Measurements from ENCODE around the gene TXNL4A. TPM values are rescaled to one million over a fixed set of nuclear protein-coding genes. Genes with fewer than 3 reads are reported as not detected.

TXNL4A gene
- total RNA-seq, 1 experiment from 2014 or later, result 158 TPM

DNA sequence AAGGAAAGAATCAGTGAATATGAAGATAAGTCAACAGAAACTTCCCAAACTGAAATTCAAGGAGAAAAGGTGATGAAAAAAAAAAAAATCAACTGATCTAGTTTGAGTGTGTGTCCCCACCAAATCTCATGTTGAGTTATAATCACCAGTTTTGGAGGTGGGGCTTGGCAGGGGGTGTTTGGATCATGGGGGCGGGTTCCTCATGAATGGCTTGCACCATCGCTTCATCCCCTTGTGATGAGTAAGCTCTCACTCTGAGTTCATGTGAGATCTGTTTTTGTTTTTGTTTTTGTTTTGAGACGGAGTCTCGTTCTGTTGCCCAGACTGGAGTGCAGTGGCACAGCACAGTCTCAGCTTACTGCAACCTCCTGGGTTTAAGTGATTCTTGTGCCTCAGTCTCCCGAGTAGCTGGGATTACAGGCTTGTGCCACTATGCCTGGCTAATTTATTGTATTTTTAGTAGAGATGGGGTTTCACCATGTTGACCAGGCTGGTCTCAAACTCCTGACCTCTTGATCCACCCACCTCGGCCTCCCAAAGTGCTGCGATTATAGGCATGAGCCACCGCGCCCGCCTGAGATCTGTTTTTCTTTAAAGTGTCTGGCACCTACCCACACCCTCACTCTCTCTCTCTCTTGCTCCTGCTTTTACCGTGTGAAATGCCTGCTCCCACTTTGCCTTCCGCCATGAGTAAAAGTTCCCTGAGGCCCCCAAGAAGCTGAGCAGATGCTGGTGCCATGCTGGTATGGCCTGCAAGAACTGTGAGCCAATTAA lies 32.9 kb downstream of the TXNL4A start:
- in situ Hi-C loops (cut with HindIII; ENCODE audit: low pct_unique_long_range_greater_than_20kb, low sequenced_read_pairs), result no loop called here
- no peak for DNase-seq (ENCODE audit: low read depth, low spot score)

DNA sequence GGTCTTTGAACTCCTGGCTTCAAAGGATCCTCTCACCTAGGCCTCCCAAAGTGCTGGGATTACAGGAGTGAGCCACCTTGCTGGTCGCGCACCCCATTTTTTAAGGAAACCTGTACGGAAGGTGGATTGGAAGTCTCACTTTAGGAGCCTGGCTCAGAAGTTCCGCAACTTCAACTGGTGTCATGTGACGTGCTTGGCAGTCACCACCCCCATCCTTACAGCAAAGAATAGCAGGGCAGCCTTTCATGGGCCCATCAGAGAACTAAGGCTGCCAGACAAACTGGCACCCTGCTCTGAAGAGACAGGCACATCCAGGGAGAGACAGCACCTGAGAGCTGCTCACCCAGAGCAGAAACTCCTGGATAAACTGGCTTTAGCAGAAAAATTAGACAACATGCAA lies 33.6 kb downstream of the TXNL4A start:
- in situ Hi-C loops (cut with HindIII; ENCODE audit: low pct_unique_long_range_greater_than_20kb, low sequenced_read_pairs), result no loop called here

DNA sequence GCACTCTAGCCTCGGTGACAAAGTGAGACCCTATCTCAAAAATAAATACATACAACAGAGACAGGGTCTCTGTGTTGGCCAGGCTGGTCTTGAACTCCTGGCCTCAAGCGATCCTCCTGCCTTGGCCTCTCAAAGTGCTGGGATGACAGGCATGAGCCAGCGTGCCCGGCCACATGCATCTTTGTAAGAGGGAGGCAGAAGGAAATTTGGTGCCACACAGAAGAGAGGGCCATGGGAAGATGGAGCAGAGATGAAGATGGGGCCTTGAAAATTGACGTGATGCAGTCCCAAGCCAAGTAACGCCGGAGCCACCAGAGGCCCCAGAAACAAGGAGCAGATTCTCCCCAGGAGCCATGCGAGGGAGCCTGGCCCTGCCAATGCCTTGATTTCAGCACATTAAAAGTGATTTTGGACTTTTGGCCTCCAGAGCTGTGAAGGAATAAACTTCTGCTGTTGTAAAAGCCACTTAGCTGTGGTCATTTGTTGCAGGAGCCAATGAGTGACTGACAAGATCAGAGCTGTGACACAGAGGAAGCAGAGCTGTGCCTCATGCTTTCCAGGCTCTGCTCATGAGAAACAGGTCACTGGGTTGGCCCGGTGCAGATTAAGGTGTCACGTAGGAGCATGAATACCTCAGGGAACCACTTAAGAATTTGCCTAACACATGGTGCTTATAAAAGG lies 34.3 kb downstream of the TXNL4A start:
- DNase-seq (ENCODE audit: low read depth, low spot score), result peak; percentile 56
- in situ Hi-C loops (cut with HindIII; ENCODE audit: low pct_unique_long_range_greater_than_20kb, low sequenced_read_pairs), result no loop called here

More for the DNA sequence above, 33.6 kb downstream of the TXNL4A start:
- DNase-seq (ENCODE audit: low read depth, low spot score), result peak; percentile 13

DNA sequence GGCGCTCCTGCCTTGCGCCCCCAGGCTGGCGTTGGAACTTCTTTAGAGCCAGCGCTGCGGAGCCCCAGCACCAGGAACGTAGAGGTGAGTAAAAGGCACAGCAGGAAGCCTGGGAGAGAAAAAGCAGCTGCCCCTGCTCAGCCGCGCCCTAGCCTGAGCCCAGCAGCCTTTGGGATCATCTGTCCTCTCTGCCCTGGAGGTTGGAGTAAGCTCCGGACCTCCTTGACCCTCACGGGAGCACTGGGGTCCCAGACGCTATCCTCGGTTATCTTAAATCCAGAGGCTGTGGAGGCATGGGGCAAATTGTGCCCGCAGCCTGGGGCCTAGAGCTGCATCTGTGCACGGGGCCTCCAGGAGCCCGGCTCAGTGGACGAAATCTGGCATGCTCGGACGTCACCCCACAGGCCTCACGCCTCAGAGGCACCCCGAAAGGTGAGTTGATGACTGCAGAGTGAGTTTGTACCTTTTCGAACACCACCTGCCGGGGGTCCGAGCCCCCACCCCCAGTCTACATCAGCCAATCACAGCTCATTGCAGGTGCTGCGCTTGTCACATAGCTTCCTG lies 35.3 kb downstream of the TXNL4A start:
- no peak for DNase-seq (ENCODE audit: low read depth, low spot score)
- in situ Hi-C loops (cut with HindIII; ENCODE audit: low pct_unique_long_range_greater_than_20kb, low sequenced_read_pairs), result no loop called here

DNA sequence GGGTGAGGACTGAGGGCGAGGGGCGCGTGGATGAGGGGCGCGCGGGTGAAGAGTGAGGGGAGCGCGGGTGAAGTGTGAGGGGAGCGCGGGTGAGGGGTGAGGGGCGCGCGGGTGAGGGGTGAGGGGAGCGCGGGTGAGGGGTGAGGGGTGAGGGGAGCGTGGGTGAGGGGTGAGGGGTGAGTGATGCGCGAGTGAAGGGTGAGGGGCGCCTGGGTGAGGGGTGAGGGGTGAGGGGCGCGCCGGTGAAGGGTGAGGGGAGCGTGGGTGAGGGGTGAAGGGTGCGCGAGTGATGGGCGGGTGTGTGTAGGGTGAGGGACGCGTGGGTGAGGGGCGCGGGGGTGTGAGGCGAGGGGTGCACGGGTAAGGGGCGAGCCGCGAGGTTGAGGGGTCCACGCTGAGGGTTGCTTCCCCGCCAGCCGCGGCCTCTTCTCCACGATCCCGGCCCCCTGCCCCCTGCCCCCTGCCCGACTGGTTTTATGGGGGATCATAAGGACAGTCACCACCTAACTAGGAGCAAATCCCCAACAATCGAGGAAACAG lies 35.8 kb downstream of the TXNL4A start:
- in situ Hi-C loops (cut with HindIII; ENCODE audit: low pct_unique_long_range_greater_than_20kb, low sequenced_read_pairs), result no loop called here

DNA sequence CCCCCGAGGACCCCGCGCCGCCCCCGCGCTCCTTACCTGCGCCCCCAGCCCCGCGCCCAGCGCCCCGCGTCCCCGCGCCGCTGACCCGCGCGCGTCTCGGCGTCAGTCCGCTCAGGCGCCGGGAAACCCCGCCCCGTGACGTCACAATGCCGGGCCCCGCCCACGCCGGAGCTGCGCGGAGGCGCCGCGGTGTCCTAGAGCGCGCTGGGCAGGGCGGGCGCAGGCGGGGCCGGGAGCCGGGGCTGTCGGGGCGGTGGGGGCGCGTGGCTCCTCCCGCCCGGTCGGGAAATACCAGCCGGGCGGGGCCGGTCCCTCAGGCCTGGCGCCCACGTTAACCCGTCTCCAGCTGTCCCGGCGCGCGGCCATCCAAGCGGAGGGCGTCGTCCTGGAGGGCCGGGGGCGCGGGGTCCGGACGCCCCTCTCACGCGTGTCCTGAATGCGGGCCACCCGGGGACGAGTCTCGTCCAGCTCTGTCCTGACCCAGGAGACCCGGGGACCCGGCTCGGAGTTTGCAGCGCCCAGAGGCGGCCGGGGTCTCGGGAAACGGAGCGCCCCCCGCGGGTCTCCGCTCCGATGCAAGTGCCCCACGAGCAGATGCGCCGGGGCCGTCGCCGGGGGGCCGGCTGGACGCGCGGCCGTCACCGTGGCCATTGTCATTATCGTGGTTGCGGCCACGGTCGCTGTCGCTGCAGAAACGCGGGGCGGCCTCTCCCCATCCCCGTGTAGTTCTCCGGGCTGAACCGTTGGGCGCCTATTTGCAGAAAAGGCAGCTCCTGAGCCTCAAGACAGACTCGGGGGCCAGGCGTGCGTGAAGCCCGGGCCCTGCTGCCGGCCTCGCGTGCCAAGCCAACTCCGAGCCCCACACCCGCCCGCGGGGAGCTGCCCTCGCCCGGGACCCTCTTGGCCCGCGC lies 36.6 kb downstream of the TXNL4A start, which contains the start of gene SLC66A2:
SLC66A2 (minus strand) TSS at position 109 of the 911 bp plus-strand sequence. CDS start 727 bp downstream, outside the sequence.
- in situ Hi-C loops (cut with HindIII; ENCODE audit: low pct_unique_long_range_greater_than_20kb, low sequenced_read_pairs), result no loop called here
- peak; percentile 75 for DNase-seq (ENCODE audit: low read depth, low spot score)

More for the DNA sequence above, 35.8 kb downstream of the TXNL4A start:
- DNase-seq (ENCODE audit: low read depth, low spot score), result no peak

DNA sequence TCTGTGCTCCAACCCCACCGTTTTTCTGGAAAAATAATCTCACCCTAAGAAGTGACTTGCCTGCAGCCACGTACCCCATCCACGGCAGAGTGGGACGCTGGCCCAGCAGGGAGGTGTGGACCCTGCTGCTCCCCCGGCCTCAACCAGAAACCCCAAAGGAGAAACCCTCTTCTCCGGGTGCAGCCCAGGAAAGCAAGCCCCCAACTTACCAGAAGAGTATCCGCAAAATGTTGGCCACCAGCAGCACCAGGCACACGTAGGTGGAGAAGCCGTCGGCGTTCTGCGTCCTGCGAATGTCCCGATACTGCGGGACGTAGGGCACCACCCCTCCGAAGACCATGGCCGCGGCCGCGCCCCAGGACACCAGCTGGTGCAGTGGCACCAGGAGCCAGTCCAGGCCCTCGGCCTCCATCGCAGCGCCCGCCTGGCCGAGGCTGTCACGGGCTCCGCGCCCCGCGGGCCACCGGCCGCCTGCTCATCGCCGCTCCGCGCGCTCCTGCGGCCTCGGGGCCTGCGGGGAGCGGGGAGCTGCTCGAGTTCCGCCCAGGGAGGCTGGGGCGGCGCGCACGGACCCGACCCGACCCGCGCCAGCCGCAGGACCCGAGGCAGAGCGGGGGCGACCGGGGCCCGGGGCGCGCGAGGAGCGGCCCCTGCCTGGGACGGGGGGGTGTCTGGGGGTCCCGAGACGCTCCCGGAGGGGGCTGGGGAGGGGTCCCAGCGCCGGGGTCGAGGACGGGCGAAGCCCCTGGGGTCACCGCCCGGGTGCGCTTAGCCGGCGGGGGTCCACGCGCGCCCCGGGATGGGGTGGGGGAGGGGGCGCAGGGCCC lies 37.6 kb downstream of the TXNL4A start:
- DNase-seq (ENCODE audit: low read depth, low spot score), result peak; percentile 4
- in situ Hi-C loops (cut with HindIII; ENCODE audit: low pct_unique_long_range_greater_than_20kb, low sequenced_read_pairs), result no loop called here

DNA sequence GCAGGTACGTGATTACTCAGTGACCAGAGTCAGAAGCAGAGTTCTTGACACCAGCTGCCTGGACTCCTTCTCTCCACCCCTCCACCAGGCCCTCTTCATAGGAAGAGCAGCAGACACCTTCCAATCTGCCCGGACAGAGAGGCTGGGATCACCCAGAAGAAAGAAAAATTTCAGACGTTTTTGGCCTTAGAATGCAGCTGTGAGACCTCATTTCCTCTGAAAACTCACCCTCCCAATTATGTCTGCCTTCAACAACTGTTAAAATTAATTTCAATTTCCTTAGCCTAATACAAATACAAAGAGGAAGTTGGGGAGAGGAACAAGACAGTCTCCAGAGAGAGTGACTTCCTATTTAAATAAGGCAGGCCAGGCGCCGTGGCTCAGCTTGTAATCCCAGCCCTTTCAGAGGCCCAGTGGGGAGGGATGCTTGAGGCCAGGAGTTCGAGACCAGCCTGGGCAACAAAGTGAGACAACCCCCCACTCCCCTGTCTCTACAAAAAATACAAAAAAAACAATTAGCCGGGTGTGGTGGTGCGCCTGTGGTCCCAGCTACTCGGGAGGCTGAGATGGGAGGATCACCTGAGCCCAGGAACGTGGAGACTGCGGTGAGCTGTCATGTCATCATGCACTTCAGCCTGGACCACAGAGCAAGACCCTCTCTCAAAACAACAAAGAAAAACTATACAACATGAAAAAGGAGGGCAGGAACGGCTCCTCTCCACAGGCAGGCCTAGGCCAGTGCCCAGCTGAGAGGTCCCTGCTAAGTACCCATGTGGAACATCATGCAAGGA lies 38.5 kb downstream of the TXNL4A start:
- in situ Hi-C loops (cut with HindIII; ENCODE audit: low pct_unique_long_range_greater_than_20kb, low sequenced_read_pairs), result no loop called here
- no peak for DNase-seq (ENCODE audit: low read depth, low spot score)

DNA sequence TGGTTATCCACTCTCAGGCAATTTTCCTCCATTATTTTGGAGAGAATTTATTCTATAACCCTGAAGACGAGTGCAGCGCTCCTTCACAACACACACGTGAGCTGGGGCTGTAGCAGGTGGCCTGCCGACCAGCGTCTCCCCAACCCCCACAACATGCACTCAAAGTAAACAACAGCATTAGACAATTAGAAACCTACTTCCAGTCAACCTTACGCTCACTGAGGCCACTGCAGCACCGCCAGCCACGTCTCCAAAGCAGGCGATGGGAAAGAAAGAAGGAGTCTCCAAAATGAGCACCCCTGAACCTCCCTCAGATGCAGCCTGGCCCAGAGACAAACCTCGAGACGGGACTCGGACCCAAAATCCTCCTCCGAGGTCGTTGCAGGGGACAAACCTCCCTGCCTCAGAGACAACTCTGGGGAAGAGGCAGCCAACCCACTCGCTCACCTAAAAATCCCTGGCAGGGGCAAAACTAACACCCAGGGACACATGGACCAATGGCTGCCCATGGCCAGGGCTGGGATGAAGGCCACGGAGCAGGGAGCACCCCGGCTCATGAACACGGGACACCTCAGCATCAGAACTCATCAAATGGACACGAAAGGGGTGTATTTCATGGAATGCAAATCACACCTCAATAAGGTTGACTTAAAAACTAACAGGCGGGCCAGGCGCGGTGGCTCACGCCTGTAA lies 39.5 kb downstream of the TXNL4A start:
- in situ Hi-C loops (cut with HindIII; ENCODE audit: low pct_unique_long_range_greater_than_20kb, low sequenced_read_pairs), result no loop called here
- DNase-seq (ENCODE audit: low read depth, low spot score), result no peak

DNA sequence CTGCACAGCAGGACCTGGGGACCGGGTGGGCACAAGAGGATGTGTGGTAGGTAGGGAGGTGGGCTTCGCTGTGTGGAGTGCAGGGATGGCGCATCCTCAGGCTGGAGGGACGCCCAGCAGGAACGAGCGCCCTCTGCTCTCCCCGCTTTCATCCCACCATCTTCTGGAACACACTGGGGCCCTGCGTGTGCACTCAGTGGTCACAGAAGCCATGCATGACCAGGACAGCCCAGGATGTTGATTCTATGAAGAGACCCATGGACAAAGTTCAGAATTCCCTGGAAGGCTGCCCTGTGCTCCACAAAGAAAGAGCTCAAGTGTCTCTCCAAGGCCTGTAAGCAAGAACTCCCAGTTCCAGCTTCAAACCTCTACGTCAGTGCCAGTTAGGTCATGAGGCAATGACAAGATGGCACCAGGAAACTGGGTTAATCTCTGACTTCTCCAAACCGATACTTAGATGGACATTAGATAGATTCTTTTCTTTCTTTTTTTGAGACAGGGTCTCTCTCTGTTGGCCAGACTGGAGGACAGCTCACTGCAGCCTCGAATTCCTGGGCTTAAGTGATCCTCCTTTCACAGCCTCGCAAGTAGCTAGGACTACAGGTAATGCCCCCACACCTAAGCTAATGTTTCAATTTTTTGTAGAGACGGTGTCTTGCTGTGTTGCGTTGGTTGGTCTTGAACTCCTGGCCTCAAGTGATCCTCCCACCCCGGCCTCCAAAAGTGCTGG lies 40.3 kb downstream of the TXNL4A start:
- no peak for DNase-seq (ENCODE audit: low read depth, low spot score)
- in situ Hi-C loops (cut with HindIII; ENCODE audit: low pct_unique_long_range_greater_than_20kb, low sequenced_read_pairs), result no loop called here

DNA sequence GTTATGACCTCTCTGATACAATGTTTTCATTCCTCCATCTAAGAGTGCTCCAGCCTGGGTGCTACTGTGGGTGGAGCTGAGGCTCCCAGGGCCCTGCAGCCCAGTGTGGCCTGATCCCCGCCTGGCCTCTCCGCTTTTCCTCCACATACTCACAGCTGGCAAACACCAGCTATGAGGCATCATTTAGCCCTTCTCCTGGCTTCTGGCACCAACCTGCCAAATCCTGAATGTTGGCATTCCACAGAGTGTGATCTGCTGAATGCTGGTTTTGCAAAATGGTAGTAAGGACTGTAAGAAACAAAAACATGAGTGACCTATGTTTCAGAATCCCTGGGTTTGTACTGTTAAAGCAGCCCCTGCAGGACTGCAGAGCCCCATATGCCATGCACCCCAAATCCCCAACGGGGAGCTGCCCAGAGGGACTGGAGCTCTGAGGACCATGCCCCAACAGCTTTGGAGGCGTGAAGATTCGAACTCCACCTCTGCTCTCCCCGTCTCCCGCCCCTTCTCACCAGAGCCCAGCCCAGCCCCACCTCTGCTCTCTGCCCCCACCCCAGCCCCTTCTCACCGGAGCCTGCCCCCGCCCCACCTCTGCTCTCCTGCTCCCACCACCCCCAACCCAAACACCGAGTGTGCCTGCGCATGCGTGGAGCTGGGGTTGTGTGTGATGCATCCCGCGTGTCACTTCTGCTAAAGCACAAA lies 41.2 kb downstream of the TXNL4A start:
- no peak for DNase-seq (ENCODE audit: low read depth, low spot score)
- in situ Hi-C loops (cut with HindIII; ENCODE audit: low pct_unique_long_range_greater_than_20kb, low sequenced_read_pairs), result no loop called here

DNA sequence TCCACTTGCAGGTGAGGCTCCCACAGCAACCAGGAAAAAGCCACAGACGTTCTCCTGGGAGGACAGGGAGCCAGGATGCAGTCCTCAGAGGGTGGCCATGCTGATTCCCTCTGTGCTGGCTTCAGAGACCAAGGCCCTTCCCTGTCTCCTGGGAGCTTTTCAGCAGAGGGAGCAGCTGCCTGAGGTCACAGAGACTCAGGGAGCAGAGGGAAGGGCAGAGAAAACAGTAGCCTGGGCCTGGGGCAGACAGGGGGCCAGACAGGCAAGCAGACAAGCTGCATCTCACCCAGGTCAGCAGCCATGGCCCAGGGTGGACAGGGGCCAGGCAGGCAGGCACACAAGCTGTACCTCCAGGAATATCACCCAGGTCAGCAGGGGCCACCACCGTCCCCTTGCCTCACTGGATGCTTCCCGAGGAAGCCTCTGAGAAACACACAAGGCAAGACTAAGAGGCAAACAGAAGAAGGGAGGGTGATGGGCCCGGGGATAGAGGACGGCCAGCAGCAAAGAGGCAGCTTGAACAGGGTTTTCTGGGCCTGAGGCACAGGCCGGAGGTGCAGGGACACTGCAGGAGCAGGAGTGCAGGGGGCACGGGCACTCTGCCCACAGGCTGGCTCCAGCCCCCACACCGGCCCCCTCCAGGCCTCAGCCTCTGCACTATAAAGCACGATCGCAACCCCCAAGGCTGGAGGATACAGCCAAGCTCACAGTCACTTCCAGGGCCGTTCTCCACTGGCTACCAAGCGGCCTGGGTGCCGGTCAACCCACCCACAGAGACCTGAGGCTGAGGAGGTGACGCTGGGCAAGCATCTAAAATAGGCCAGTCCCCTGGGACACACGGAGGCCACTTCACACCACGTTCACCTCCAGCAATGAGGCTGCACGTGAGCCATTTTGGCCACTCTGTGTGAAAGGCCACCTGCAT lies 43.0 kb downstream of the TXNL4A start:
- no peak for DNase-seq (ENCODE audit: low read depth, low spot score)
- in situ Hi-C loops (cut with HindIII; ENCODE audit: low pct_unique_long_range_greater_than_20kb, low sequenced_read_pairs), result no loop called here

DNA sequence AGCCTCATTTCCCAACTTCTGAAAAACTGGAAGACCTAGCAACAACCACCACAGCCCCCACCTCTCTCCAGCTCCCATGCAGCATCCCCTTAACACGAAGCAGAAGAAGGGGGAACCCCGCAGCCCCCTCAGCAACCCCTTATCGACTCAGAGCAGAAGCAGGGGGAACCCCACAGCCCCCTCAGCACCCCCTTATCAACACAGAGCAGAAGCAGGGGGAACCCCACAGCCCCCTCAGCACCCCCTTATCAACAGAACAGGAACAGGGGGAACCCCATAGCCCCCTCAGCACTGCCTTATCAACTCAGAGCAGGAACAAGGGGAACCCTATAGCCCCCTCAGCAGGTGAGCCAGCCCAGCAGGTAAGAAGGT lies 43.6 kb downstream of the TXNL4A start:
- no peak for DNase-seq (ENCODE audit: low read depth, low spot score)
- in situ Hi-C loops (cut with HindIII; ENCODE audit: low pct_unique_long_range_greater_than_20kb, low sequenced_read_pairs), result no loop called here

Data from SK-MEL-5 (cell line).